Mesodermal cell (in vitro differentiated cells): Measurements from ENCODE around the gene DPM3.

Experiments
- H3K27ac ChIP-seq: 2 replicates; pipeline ENCODE4 v1.7.0; 2013; ENCODE audit warnings: mild to moderate bottlenecking, low read depth, low read length, moderate library complexity; ENCODE audit not compliant: severe bottlenecking
- H3K36me3 ChIP-seq: 2 replicates; pipeline ENCODE4 v1.7.1; 2013; ENCODE audit warnings: mild to moderate bottlenecking, low read length, moderate library complexity; ENCODE audit not compliant: control insufficient read depth, insufficient read depth
- H3K4me1 ChIP-seq: one replicate; pipeline ENCODE4 v1.7.1; 2013; ENCODE audit warnings: mild to moderate bottlenecking, low read length; ENCODE audit not compliant: insufficient read depth, control insufficient read depth, poor library complexity, severe bottlenecking
- H3K4me3 ChIP-seq: 2 replicates; pipeline ENCODE4 v1.7.0; 2013; ENCODE audit warnings: low read length, control low read depth, mild to moderate bottlenecking; ENCODE audit not compliant: insufficient read depth, poor library complexity, severe bottlenecking; ENCODE audit errors: extremely low read depth
- H3K9me3 ChIP-seq: 2 replicates; pipeline ENCODE4 v1.7.1; 2013; ENCODE audit warnings: mild to moderate bottlenecking, low read length, moderate library complexity; ENCODE audit not compliant: control insufficient read depth
- WGBS, 2 experiments: methylation state at CpG; one replicate each; pipeline ENCODE4 v1.1.5; 2013; ENCODE audit warnings: missing lambda C conversion rate in 2 of 2; ENCODE audit not compliant: insufficient coverage in 2 of 2; 5-methylcytosine and 5-hydroxymethylcytosine counted together

Gene DPM3

GRCh38 chr1:155130272-155131006 lies 9.9 kb downstream of the DPM3 start:
- H3K4me3 ChIP-seq, result peak overlapping the region; percentile 58
- 38 to 56% methylated on average over 3 to 4 of the region's 6 CpGs for WGBS, 2 experiments

GRCh38 chr1:155128755-155129473 lies 11.4 kb downstream of the DPM3 start:
- peaks cover 32% of the 10 kb centered on the region for H3K36me3 ChIP-seq
- no peaks in the 10 kb centered on the region for H3K9me3 ChIP-seq
- H3K27ac ChIP-seq, result peak overlapping the region; percentile 72
- H3K4me3 ChIP-seq, result peak overlapping the region; percentile 58
- peaks cover 52% of the 10 kb centered on the region for H3K4me1 ChIP-seq
- 18 to 30% methylated on average over 2 of the region's 14 CpGs for WGBS, 2 experiments

More at GRCh38 chr1:155130272-155131006, 9.9 kb downstream of the DPM3 start:
- peak overlapping the region; percentile 72 for H3K27ac ChIP-seq
- peaks cover 49% of the 10 kb centered on the region for H3K4me1 ChIP-seq
- H3K9me3 ChIP-seq, result no peaks in the 10 kb centered on the region
- H3K36me3 ChIP-seq, result peaks cover 38% of the 10 kb centered on the region

GRCh38 chr1:155127967-155128754 lies 12.2 kb downstream of the DPM3 start:
- H3K36me3 ChIP-seq, result peaks cover 24% of the 10 kb centered on the region
- 4 to 17% methylated on average over 7 to 12 of the region's 17 CpGs for WGBS, 2 experiments
- peaks cover 54% of the 10 kb centered on the region for H3K4me1 ChIP-seq
- H3K9me3 ChIP-seq, result no peaks in the 10 kb centered on the region
- H3K27ac ChIP-seq, result no peak overlapping the region
- peak overlapping the region; percentile 58 for H3K4me3 ChIP-seq

GRCh38 chr1:155127105-155127966 lies 13.0 kb downstream of the DPM3 start, which contains the start of gene EFNA1:
Gene EFNA1 (plus strand): TSS chr1:155127876. CDS start chr1:155127978, 102 bp downstream.
- Histone ChIP-seq H3K27ac (peak within 1 kb of the TSS; percentile 36), H3K4me1 (peaks cover 54% of the 10 kb centered on the region)
- 0 to 1% methylated on average over 40 to 50 of the region's 76 CpGs for WGBS, 2 experiments

GRCh38 chr1:155126556-155127104 lies 13.7 kb downstream of the DPM3 start:
- Histone ChIP-seq H3K27ac (peak overlapping the region; percentile 36), H3K4me1 (peaks cover 54% of the 10 kb centered on the region), H3K9me3 (no peaks in the 10 kb centered on the region), H3K4me3 (peak overlapping the region; percentile 58), H3K36me3 (peaks cover 12% of the 10 kb centered on the region)
- 0% methylated on average over 26 to 28 of the region's 32 CpGs for WGBS, 2 experiments

More at GRCh38 chr1:155127105-155127966, 13.0 kb downstream of the DPM3 start, which contains the start of gene EFNA1:
- no peaks in the 10 kb centered on the region for H3K9me3 ChIP-seq
- peaks cover 18% of the 10 kb centered on the region for H3K36me3 ChIP-seq
- peak within 1 kb of the TSS; percentile 58 for H3K4me3 ChIP-seq

GRCh38 chr1:155125946-155126555 lies 14.3 kb downstream of the DPM3 start:
- Histone ChIP-seq H3K9me3 (no peaks in the 10 kb centered on the region), H3K4me3 (peak overlapping the region; percentile 58), H3K27ac (peak overlapping the region; percentile 36), H3K36me3 (peaks cover 6% of the 10 kb centered on the region), H3K4me1 (peaks cover 54% of the 10 kb centered on the region)
- WGBS, 2 experiments, result 4% methylated on average over 36 to 52 of the region's 53 CpGs

- WGBS, 2 experiments, result 37 to 38% methylated on average over 10 to 11 of the region's 11 CpGs
- H3K9me3 ChIP-seq, result no peaks in the 10 kb centered on the region
- H3K4me3 ChIP-seq, result no peak overlapping the region
- H3K27ac ChIP-seq, result no peak overlapping the region
- peaks cover 51% of the 10 kb centered on the region for H3K4me1 ChIP-seq
- H3K36me3 ChIP-seq, result peaks cover 2% of the 10 kb centered on the region
Measured at GRCh38 chr1:155125511-155125945, 14.8 kb downstream of the DPM3 start.

- no peak overlapping the region for H3K27ac ChIP-seq
- H3K9me3 ChIP-seq, result no peaks in the 10 kb centered on the region
- H3K36me3 ChIP-seq, result peaks cover 1% of the 10 kb centered on the region
- 48 to 49% methylated on average over 8 to 10 of the region's 16 CpGs for WGBS, 2 experiments
- H3K4me3 ChIP-seq, result no peak overlapping the region
- peaks cover 44% of the 10 kb centered on the region for H3K4me1 ChIP-seq
Measured at GRCh38 chr1:155124503-155125463, 15.5 kb downstream of the DPM3 start.
